GM21367 (cell line): ENCODE data around the gene SLC7A6OS.
"Not testable (repeated sequence)": the region's sequence is repeated elsewhere in the genome, so short reads cannot be mapped to it uniquely, and the experiment has no call there.

ENCODE experiments used
- ATAC-seq: cut with Tn5 transposase; IDR thresholded peaks from one replicate; pipeline ENCODE4 v1.9.1; 2021; ENCODE audit not compliant: unreplicated experiment

Gene SLC7A6OS

DNA sequence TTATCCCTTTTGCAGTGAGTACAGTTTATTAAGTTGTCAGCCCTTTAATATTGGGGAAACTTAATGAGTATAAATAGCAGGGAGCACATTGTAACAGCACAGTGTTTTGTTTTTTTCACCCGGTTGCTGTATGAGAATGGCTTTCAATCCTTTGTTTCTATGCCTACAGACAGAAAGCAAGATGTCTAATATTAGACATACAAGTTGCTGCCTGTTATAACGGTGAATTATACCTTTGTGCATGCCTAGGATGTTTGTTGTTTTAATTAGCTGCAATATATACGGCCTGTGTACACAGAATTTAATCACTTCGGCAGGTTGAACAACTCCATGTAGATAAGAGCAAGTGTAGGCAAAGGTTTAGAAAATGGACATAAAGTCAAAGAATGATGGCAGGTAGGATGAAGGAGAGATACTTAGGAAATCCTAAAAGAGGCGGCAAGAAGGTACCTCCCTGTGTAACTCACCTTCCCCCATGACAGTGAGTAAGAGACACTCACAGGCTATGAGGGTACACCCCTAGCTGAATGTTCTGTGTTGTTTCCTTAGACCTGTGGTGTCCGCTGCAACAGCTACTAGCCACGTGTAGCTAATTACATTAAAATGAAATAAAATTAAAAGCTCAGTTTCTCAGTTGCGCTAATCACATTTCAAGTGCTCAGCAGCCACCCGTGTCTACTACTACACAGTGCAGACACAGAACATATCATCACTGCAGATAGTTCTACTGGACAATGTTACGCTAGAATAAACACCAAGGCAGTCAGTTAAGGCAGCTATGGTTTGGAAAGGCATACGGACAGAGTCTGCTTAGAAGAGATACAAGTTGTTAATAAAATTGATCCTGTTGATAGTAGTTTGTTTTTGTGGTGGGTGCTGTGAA, 10.9 kb downstream of the SLC7A6OS start:
- ATAC-seq, result no peak

GRCh38 chr16:68298907-68299561, 11.7 kb downstream of the SLC7A6OS start:
- ATAC-seq, result no peak

DNA sequence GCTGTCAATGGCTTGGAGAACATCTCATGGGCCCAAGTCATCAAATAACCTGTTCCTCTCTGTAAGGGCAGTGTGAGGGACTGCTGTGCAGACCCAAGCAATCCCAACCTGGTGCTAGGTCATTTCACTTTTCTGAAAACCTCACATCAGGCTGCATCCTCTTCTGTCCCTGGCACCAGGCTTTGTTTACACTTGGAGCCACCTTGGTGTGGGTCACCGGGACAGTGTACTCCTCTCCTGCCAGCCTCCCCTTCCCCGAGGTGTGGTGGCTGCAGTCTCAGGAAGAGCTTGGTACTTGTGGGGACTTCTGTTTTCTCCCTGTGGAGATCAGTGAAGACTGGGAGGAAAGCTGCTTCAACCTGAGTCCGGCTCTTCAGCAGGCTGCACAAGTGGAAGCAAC, 12.4 kb downstream of the SLC7A6OS start:
- no peak for ATAC-seq

GRCh38 chr16:68297908-68298307, 12.8 kb downstream of the SLC7A6OS start:
- ATAC-seq, result no peak

- no peak for ATAC-seq
These were observed 14.1 kb downstream of the SLC7A6OS start for GRCh38 chr16:68296693-68297092.

DNA sequence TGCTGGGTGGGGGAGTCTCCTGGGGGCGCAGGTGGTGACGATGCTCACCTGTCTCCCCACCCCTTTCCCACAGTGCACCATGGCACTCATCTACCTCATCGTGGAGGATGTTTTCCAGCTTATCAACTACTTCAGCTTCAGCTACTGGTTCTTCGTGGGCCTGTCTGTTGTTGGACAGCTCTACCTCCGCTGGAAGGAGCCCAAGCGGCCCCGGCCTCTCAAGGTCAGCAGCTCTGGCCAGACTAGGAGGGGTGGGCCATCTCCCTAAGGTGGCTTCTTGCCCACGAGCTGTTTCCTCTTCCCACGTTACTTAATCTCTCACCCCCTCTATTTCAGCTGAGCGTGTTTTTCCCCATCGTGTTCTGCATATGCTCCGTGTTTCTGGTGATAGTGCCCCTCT, 14.5 kb downstream of the SLC7A6OS start:
- ATAC-seq, result no peak

GRCh38 chr16:68292425-68292824, 18.3 kb downstream of the SLC7A6OS start:
- no peak for ATAC-seq

DNA sequence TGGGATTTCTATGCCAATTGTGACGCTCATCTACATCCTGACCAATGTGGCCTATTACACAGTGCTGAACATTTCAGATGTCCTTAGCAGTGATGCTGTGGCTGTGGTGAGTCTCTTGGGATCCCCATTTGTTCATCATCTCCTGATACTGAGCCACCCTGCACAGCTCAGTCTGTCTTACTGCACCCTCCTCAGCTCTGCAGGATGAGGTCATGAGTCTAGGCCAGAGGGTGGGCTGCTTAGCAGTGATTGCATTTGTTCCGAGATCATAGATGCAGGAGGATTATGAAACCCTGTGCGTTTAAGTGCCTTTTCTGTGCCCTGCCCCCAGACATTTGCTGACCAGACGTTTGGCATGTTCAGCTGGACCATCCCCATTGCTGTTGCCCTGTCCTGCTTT, 19.5 kb downstream of the SLC7A6OS start:
- no peak for ATAC-seq

- no peak for ATAC-seq
These were observed 20.3 kb downstream of the SLC7A6OS start for GRCh38 chr16:68290450-68290849.

GRCh38 chr16:68289621-68290329, 21.0 kb downstream of the SLC7A6OS start:
- ATAC-seq, result peak; percentile 67

DNA sequence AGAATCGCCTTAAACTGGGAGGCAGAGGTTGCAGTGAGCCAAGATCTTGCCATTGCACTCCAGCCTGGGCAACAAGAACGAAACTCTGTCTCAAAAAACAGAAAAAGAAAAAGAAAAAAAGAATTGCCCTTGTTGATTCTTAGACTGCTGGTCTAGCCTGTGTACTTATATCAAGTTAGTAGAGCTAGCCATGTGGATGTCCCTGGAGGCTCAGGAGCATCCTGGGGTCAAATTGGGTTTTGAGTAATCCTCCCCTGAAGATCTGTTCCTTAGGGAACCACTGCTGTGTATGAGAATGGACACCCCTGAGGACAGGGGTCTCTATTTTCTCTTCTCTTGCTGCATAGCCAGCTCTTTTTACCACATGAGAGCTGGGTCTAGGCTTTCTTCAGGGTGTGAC, 21.5 kb downstream of the SLC7A6OS start:
- no peak for ATAC-seq

DNA sequence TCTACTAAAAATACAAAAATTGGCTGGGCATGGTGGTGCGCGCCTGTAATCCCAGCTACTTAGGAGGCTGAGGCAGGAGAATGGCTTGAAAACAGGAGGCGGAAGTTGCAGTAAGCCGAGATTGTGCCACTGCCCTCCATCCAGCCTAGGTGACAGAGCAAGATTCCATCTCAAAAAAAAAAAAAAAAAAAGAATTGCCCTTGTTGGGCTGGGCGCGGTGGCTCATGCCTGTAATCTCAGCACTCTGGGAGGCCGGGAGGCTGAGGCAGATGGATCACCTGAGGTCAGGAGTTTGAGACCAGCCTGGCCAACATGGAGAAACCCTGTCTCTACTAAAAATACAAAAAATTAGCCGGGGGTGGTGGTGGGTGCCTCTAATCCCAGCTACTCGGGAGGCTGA, 21.9 kb downstream of the SLC7A6OS start:
- ATAC-seq, result not testable (repeated sequence)

DNA sequence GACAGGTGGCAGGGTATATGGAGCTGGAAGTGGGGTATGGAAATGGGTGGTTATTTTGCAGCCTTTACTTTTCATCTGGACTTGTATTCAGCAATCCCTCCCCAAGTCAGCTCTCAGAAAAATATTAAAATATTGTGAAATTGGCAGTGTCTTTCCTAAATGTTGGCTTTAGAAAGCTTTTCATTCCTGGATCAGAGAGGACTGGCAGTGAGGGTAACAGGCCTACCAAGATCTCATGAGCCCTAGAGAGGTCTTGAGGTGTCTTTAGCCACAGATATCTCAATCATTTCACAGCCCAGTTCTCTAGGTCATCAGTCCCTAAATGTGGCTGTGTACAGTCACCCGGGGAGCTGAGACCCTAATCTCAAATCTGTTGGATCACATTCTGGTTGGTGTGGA, 22.5 kb downstream of the SLC7A6OS start:
- no peak for ATAC-seq

- no peak for ATAC-seq
These were observed 23.2 kb downstream of the SLC7A6OS start for GRCh38 chr16:68287276-68288251.

- no peak for ATAC-seq
These were observed 24.3 kb downstream of the SLC7A6OS start for GRCh38 chr16:68286153-68287074.

DNA sequence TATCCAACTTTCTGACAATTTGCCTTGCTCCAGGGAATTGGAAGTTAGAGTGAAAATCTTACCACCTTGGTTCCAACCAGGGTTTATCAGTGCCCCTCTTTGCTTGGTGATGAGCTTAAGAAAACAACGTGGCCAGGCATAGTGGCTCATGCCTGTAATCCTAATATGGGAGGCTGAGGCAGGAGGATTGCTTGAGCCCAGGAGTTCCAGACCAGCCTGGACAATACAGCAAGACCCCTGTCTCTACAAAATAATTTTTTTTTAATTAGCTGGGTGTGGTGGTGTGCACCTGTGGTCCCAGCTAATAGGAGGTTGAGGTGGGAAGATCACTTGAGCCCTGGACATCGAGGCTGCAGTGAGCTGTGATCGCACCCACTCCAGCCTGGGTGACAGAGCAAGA, 25.1 kb downstream of the SLC7A6OS start:
- ATAC-seq, result no peak

DNA sequence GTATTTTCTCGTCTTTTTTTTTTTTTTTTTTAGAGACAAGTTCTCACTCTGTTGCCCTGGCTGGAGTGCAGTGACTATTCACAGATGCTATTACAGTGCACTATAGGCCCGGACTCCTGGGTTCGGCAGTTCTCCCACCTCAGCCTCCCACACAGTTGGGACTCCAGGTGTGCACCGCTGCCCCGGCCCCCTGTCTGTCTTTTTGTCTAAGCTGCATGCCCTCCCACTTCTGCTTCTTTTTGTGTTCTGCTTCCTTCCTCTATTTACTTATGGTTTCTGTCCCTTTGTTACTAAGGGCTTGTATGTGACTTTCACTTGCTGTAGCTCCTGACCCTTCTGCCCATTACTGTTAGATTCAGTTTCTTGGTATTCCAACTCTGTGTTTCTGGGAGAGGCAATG, 25.9 kb downstream of the SLC7A6OS start:
- peak; percentile 57 for ATAC-seq

GRCh38 chr16:68283801-68284598, 26.7 kb downstream of the SLC7A6OS start:
- no peak for ATAC-seq

GRCh38 chr16:68283346-68283745, 27.4 kb downstream of the SLC7A6OS start:
- no peak for ATAC-seq
